Measurements from ENCODE around the gene CFB. TPM values are rescaled to one million over a fixed set of nuclear protein-coding genes. Genes with fewer than 3 reads are reported as not detected.

CFB gene
- total RNA-seq, 4 donors from 2014 or later, result 3.7 to 6.8 (median 5.1) TPM

- 19% methylated on average over 6 of the region's 6 CpGs for WGBS
- H3K36me3 ChIP-seq, result no peaks in the 10 kb centered on the region
- DNase-seq (ENCODE audit: low spot score in 2 of 2), result no peak
- no peak overlapping the region for H3K27ac ChIP-seq
- no peak overlapping the region for H3K4me3 ChIP-seq
- H3K9me3 ChIP-seq, result no peaks in the 10 kb centered on the region
- peaks cover 6% of the 10 kb centered on the region for H3K4me1 ChIP-seq
- TF ChIP-seq CTCF (IDR thresholded peaks at IDR 0.05) (no peak), POLR2A (IDR thresholded peaks at IDR 0.05) (no peak), EP300 (IDR thresholded peaks at IDR 0.05) (no peak), POLR2AphosphoS5 (IDR thresholded peaks at IDR 0.05) (no peak)
- H3K27me3 ChIP-seq, result no peaks in the 10 kb centered on the region
Observed at GRCh38 chr6:31940256-31940664, 5.6 kb upstream of the CFB start.

- WGBS, result 86% methylated on average over 3 of the region's 3 CpGs
Observed at GRCh38 chr6:31943742-31944141, 2.2 kb upstream of the CFB start.

GRCh38 chr6:31945154-31945506 lies 765 bp upstream of the CFB start:
- Histone ChIP-seq H3K4me1 (peaks cover 21% of the 10 kb centered on the region), H3K27ac (peak overlapping the region; percentile 78), H3K9me3 (no peaks in the 10 kb centered on the region), H3K4me3 (peak overlapping the region; percentile 19), H3K27me3 (no peaks in the 10 kb centered on the region), H3K36me3 (no peaks in the 10 kb centered on the region)
- no peak for DNase-seq (ENCODE audit: low spot score in 2 of 2)
- WGBS, result 70% methylated on average over 9 of the region's 9 CpGs
- TF ChIP-seq CTCF (IDR thresholded peaks at IDR 0.05) (no peak), EP300 (IDR thresholded peaks at IDR 0.05) (no peak), POLR2AphosphoS5 (IDR thresholded peaks at IDR 0.05) (no peak), POLR2A (IDR thresholded peaks at IDR 0.05) (no peak)

More at GRCh38 chr6:31943742-31944141, 2.2 kb upstream of the CFB start:
- H3K27me3 ChIP-seq, result no peaks in the 10 kb centered on the region
- DNase-seq (ENCODE audit: low spot score in 2 of 2), result no peak
- H3K27ac ChIP-seq, result no peak overlapping the region
- no peaks in the 10 kb centered on the region for H3K36me3 ChIP-seq
- H3K4me1 ChIP-seq, result peaks cover 21% of the 10 kb centered on the region
- no peak for TF ChIP-seq EP300 (IDR thresholded peaks at IDR 0.05)
- no peak for TF ChIP-seq CTCF (IDR thresholded peaks at IDR 0.05)
- TF ChIP-seq POLR2AphosphoS5 (IDR thresholded peaks at IDR 0.05), result no peak
- no peak for TF ChIP-seq POLR2A (IDR thresholded peaks at IDR 0.05)
- no peaks in the 10 kb centered on the region for H3K9me3 ChIP-seq
- no peak overlapping the region for H3K4me3 ChIP-seq

- peak overlapping the region; percentile 19 for H3K4me3 ChIP-seq
- peaks cover 9% of the 10 kb centered on the region for H3K36me3 ChIP-seq
- TF ChIP-seq EP300 (IDR thresholded peaks at IDR 0.05) (no peak), POLR2A (IDR thresholded peaks at IDR 0.05) (no peak), CTCF (IDR thresholded peaks at IDR 0.05) (no peak), POLR2AphosphoS5 (IDR thresholded peaks at IDR 0.05) (no peak)
- DNase-seq (ENCODE audit: low spot score in 2 of 2), result no peak
- peak overlapping the region; percentile 78 for H3K27ac ChIP-seq
- H3K4me1 ChIP-seq, result peaks cover 21% of the 10 kb centered on the region
- H3K27me3 ChIP-seq, result no peaks in the 10 kb centered on the region
- no peaks in the 10 kb centered on the region for H3K9me3 ChIP-seq
- 82% methylated on average over 11 of the region's 11 CpGs for WGBS
Observed at GRCh38 chr6:31946370-31946885, 533 bp downstream of the CFB start.

GRCh38 chr6:31947070-31947675 lies 1.3 kb downstream of the CFB start:
- H3K4me3 ChIP-seq, result no peak overlapping the region
- H3K36me3 ChIP-seq, result peaks cover 17% of the 10 kb centered on the region
- H3K27ac ChIP-seq, result no peak overlapping the region
- H3K27me3 ChIP-seq, result no peaks in the 10 kb centered on the region
- WGBS, result 93% methylated on average over 24 of the region's 24 CpGs
- peaks cover 21% of the 10 kb centered on the region for H3K4me1 ChIP-seq
- no peak for DNase-seq (ENCODE audit: low spot score in 2 of 2)
- TF ChIP-seq EP300 (IDR thresholded peaks at IDR 0.05) (no peak), CTCF (IDR thresholded peaks at IDR 0.05) (no peak), POLR2AphosphoS5 (IDR thresholded peaks at IDR 0.05) (no peak), POLR2A (IDR thresholded peaks at IDR 0.05) (no peak)
- no peaks in the 10 kb centered on the region for H3K9me3 ChIP-seq

Measured in suprapubic skin (tissue), 4 donors.